Keratinocyte (primary cell): ENCODE results near the gene RELT. TPM values are rescaled to one million over a fixed set of nuclear protein-coding genes. Genes with fewer than 3 reads are reported as not detected.

Experiments used
- DNase-seq: peaks from one replicate; pipeline ENCODE4 v3.0.0-alpha.2; 2011; ENCODE audit warnings: low read depth, missing footprints, low spot score
- FAIRE-seq: peaks from 2 replicates; lab custom pipeline; 2011; peaks lifted over from hg19 to GRCh38; lab: Jason Lieb, UNC
- H2AFZ ChIP-seq: 2 replicates; pipeline ENCODE4 v1.6.0; 2012; ENCODE audit warnings: low read length, control low read depth, inconsistent platforms; ENCODE audit not compliant: control insufficient read depth
- H3K27ac ChIP-seq: 2 replicates; pipeline ENCODE4 v1.5.1; 2011; ENCODE audit warnings: low read length; ENCODE audit not compliant: control insufficient read depth, insufficient read depth
- H3K27me3 ChIP-seq: 3 replicates; pipeline ENCODE4 v1.6.0; 2011; ENCODE audit warnings: low read length; ENCODE audit not compliant: control insufficient read depth, insufficient read depth; ENCODE audit errors: extremely low read depth
- H3K36me3 ChIP-seq, 2 experiments: 2 replicates in 1 of 2; 3 replicates in 1 of 2; pipeline ENCODE4 v1.5.1; 2011; ENCODE audit warnings: low read length in 2 of 2, mild to moderate bottlenecking in 1 of 2; ENCODE audit not compliant: control insufficient read depth in 2 of 2, insufficient read depth in 2 of 2; ENCODE audit errors: extremely low read depth in 1 of 2
- H3K4me1 ChIP-seq: 3 replicates; pipeline ENCODE4 v1.5.1; 2011; ENCODE audit warnings: low read length; ENCODE audit not compliant: control insufficient read depth, insufficient read depth; ENCODE audit errors: extremely low read depth
- H3K4me2 ChIP-seq: 3 replicates; pipeline ENCODE4 v1.6.0; 2011; ENCODE audit warnings: low read depth, low read length; ENCODE audit not compliant: control insufficient read depth, insufficient read depth; ENCODE audit errors: extremely low read depth
- H3K4me3 ChIP-seq, 3 experiments: fragments of 200-600 bp in 1 of 3; sonication (generic) in 1 of 3; 2 replicates in 2 of 3; 3 replicates in 1 of 3; pipeline ENCODE4 v1.5.1; 2011 to 2016; ENCODE audit warnings: low read length in 3 of 3, mild to moderate bottlenecking in 3 of 3, control low read depth in 2 of 3, inconsistent platforms in 1 of 3, low read depth in 1 of 3, mixed read lengths in 1 of 3, mixed run types in 1 of 3, moderate library complexity in 1 of 3; ENCODE audit not compliant: control insufficient read depth in 2 of 3, insufficient read depth in 2 of 3; ENCODE audit errors: extremely low read depth in 1 of 3
- H3K79me2 ChIP-seq: 2 replicates; pipeline ENCODE4 v1.6.0; 2012; ENCODE audit warnings: low read length; ENCODE audit not compliant: control insufficient read depth, insufficient read depth
- H3K9ac ChIP-seq: 3 replicates; pipeline ENCODE4 v1.6.0; 2011; ENCODE audit warnings: low read length; ENCODE audit not compliant: control insufficient read depth, insufficient read depth; ENCODE audit errors: extremely low read depth
- H3K9me1 ChIP-seq: 3 replicates; pipeline ENCODE4 v1.6.0; 2011; ENCODE audit warnings: low read length; ENCODE audit not compliant: control insufficient read depth, insufficient read depth; ENCODE audit errors: extremely low read depth
- H3K9me3 ChIP-seq: 2 replicates; pipeline ENCODE4 v1.5.1; 2012; ENCODE audit warnings: low read depth, low read length; ENCODE audit not compliant: control insufficient read depth
- H4K20me1 ChIP-seq: 3 replicates; pipeline ENCODE4 v1.6.0; 2011; ENCODE audit warnings: low read length; ENCODE audit not compliant: control insufficient read depth, insufficient read depth; ENCODE audit errors: extremely low read depth
- EZH2 ChIP-seq: IDR thresholded peaks from one replicate; pipeline ENCODE4 v1.6.1; 2012; ENCODE audit warnings: inconsistent platforms, mild to moderate bottlenecking, low read length, moderate library complexity
- dilution Hi-C: fragments of 300-500 bp; cut with MboI; formaldehyde crosslinking; loops from one replicate; pipeline ENCODE4 v1.7.0; 2020; ENCODE audit warnings: low sequenced_read_pairs; ENCODE audit not compliant: extremely low pct_ligation_motif_present
- polyA plus RNA-seq, 5 experiments: library from polyadenylated mRNA; depleted of rRNA in 3 of 5; stranded (reverse) in 3 of 5; stranded (forward) in 1 of 5; unstranded in 1 of 5; fragments of >200 nt; gene quantifications; 1 replicate in 1 of 5; 2 replicates in 3 of 5; 3 replicates in 1 of 5; pipeline versions ENCODE4 v1.2.1 to v1.2.3, GENCODE V29; 2011 to 2012; ENCODE audit warnings: missing spikeins in 2 of 5, low read depth in 1 of 5, low replicate concordance in 1 of 5
- TF ChIP-seq, protein P1 (sequence below), 3 experiments: IDR thresholded peaks in 1 of 3; conservative IDR thresholded peaks in 1 of 3; optimal IDR thresholded peaks in 1 of 3; 2 replicates in 2 of 3; 3 replicates in 1 of 3; pipeline versions ENCODE3 to v1.5.1; 2011; ENCODE audit warnings: low read length in 3 of 3, mild to moderate bottlenecking in 3 of 3, moderate library complexity in 2 of 3, control low read depth in 1 of 3, inconsistent platforms in 1 of 3; ENCODE audit not compliant: insufficient read depth in 2 of 3; ENCODE audit errors: extremely low read depth in 1 of 3

RELT gene
- polyA plus RNA-seq, 1 donor (not counting 4 experiments of a cell fraction or from before 2014, with no cell fraction given) = 4.2 TPM

DNA sequence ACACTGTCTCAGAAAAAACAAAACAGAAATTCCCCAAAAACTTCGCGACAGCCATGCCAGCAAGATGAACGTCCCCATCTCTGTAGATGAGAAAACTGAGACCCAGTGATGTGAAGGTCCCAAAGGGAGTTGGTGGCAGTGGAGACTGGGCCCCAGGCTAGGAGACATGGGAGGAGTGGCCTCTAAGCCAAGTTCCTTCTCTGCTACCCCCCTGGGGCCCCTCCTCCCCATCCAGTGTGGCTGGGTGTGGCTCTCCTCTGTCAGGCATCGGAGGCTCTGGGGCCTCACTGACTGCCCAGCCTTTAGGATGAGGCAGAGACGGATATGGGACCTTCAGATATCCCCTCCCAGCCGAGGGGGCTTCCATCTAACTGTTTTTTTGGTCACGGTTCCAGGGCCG is 9.8 kb downstream of the RELT start:
- no peak for TF ChIP-seq EZH2
- Histone ChIP-seq H3K36me3 (peaks cover 1 to 6% of the 10 kb centered on the region in 2 experiments), H3K4me2 (no peak overlapping the region), H4K20me1 (peaks cover 2% of the 10 kb centered on the region), H3K4me3 (no peak overlapping the region), H3K9me1 (peaks cover 16% of the 10 kb centered on the region), H3K4me1 (peaks cover 71% of the 10 kb centered on the region), H2AFZ (no peak overlapping the region), H3K27ac (no peak overlapping the region), H3K9ac (no peak overlapping the region), H3K27me3 (no peaks in the 10 kb centered on the region), H3K79me2 (peaks cover 78% of the 10 kb centered on the region), H3K9me3 (no peaks in the 10 kb centered on the region)
- FAIRE-seq (no peak), DNase-seq (no peak)
- dilution Hi-C loops = no loop called here

DNA sequence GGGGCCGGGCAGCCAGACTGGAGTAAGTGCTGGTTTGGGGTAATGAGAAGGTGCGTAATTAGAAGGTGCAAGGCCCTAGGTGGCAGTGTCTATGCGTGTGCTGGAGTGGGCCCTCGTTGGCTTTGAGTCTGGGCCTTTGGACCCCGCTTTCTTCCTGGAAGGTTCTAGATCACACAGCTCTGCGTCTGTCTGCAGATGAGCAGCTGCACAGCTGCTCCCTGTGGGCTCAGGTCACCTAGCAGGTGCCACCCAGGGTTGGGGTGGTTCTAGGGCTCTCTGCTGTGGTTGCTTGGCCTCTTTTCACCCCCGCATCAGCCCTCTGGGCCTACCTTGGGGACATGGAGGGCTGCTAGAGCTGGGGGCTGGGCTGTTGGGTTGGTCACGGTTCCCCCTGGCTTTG is 10.3 kb downstream of the RELT start:
- Histone ChIP-seq H3K4me2 (no peak overlapping the region), H3K9ac (no peak overlapping the region), H3K9me1 (peaks cover 16% of the 10 kb centered on the region), H3K4me1 (peaks cover 74% of the 10 kb centered on the region), H2AFZ (no peak overlapping the region), H3K27ac (no peak overlapping the region), H3K9me3 (no peaks in the 10 kb centered on the region), H3K4me3 (no peak overlapping the region), H3K79me2 (peaks cover 75% of the 10 kb centered on the region), H3K27me3 (no peaks in the 10 kb centered on the region), H4K20me1 (peaks cover 2% of the 10 kb centered on the region), H3K36me3 (peaks cover 3 to 8% of the 10 kb centered on the region in 2 experiments)
- no peak for DNase-seq
- no peak for FAIRE-seq
- TF ChIP-seq, protein P1, sequence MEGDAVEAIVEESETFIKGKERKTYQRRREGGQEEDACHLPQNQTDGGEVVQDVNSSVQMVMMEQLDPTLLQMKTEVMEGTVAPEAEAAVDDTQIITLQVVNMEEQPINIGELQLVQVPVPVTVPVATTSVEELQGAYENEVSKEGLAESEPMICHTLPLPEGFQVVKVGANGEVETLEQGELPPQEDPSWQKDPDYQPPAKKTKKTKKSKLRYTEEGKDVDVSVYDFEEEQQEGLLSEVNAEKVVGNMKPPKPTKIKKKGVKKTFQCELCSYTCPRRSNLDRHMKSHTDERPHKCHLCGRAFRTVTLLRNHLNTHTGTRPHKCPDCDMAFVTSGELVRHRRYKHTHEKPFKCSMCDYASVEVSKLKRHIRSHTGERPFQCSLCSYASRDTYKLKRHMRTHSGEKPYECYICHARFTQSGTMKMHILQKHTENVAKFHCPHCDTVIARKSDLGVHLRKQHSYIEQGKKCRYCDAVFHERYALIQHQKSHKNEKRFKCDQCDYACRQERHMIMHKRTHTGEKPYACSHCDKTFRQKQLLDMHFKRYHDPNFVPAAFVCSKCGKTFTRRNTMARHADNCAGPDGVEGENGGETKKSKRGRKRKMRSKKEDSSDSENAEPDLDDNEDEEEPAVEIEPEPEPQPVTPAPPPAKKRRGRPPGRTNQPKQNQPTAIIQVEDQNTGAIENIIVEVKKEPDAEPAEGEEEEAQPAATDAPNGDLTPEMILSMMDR (optimal IDR thresholded peaks at IDR 0.05 in 1 of 3, IDR thresholded peaks at IDR 0.05 in 1 of 3, conservative IDR thresholded peaks at IDR 0.05 in 1 of 3; ENCODE audit: extremely low read depth in 1 of 3, insufficient read depth in 2 of 3, low read length in 3 of 3) = no peak
- no peak for TF ChIP-seq EZH2
- dilution Hi-C loops = no loop called here
